Lower leg skin (tissue), 3 donors: Measurements from ENCODE around the gene RPS5.
"Not testable (repeated sequence)": the region's sequence is repeated elsewhere in the genome, so short reads cannot be mapped to it uniquely, and the experiment has no call there.

Experiments used
- CTCF ChIP-seq, 3 donors: fragments of 450-650 bp; IDR thresholded peaks; one replicate each; pipeline ENCODE4 v1.5.1; 2016; ENCODE audit warnings: antibody characterized with exemption in 3 of 3, mild to moderate bottlenecking in 3 of 3, moderate library complexity in 2 of 3
- POLR2A ChIP-seq, 2 donors: fragments of 450-650 bp; IDR thresholded peaks; one replicate each; pipeline ENCODE4 v1.6.1; 2016 to 2017; ENCODE audit warnings: antibody characterized with exemption in 2 of 2, mild to moderate bottlenecking in 1 of 2, moderate library complexity in 1 of 2

- TF ChIP-seq CTCF, POLR2A (IDR thresholded peaks at IDR 0.05): not testable (repeated sequence)
Measured at GRCh38 chr19:58403920-58404478, 16.9 kb downstream of the RPS5 start.
